Right lobe of liver (tissue), 6 donors: ENCODE data around the gene MROH2A. TPM values are rescaled to one million over a fixed set of nuclear protein-coding genes. Genes with fewer than 3 reads are reported as not detected.
A peak's percentile ranks its signal among the peaks of the same experiment; 100 is the strongest.

ENCODE experiments used
- ATAC-seq, 4 donors: fragments of 200-7000 bp; cut with Tn5 transposase; one replicate each; pipeline ENCODE4 v1.9.1; 2020; ENCODE audit warnings: mild to moderate bottlenecking in 4 of 4, moderate library complexity in 4 of 4
- DNase-seq, 3 donors: peaks; one replicate each; pipeline ENCODE4 v3.0.0-alpha.2; 2020
- H3K27ac ChIP-seq, 3 donors: fragments of 200-600 bp; one replicate each; pipeline ENCODE4 v1.8.0; 2022
- H3K27me3 ChIP-seq, 2 donors: fragments of 200-600 bp; one replicate each; pipeline ENCODE4 v1.8.0; 2022
- H3K36me3 ChIP-seq, 4 donors: fragments of 200-600 bp; sonication (generic) in 1 of 4; one replicate each; pipeline versions ENCODE4 v1.5.1 to v1.8.0; 2017 to 2022; ENCODE audit warnings: control low read depth in 1 of 4
- H3K4me1 ChIP-seq, 4 donors: fragments of 200-600 bp; sonication (generic) in 1 of 4; one replicate each; pipeline versions ENCODE4 v1.5.1 to v1.8.0; 2017 to 2022; ENCODE audit warnings: control low read depth in 1 of 4
- H3K4me3 ChIP-seq, 3 donors: fragments of 200-600 bp; one replicate each; pipeline ENCODE4 v1.8.0; 2022
- H3K9me3 ChIP-seq, 4 donors: fragments of 200-600 bp; sonication (generic) in 1 of 4; one replicate each; pipeline versions ENCODE4 v1.5.1 to v1.8.0; 2017 to 2022; ENCODE audit warnings: control low read depth in 1 of 4
- CTCF ChIP-seq, 4 donors: fragments of 200-600 bp in 3 of 4; fragments of 450-650 bp in 1 of 4; IDR thresholded peaks; one replicate each; pipeline versions ENCODE4 v1.5.1 to v1.8.0; 2016 to 2022; ENCODE audit warnings: antibody characterized with exemption in 4 of 4, mild to moderate bottlenecking in 2 of 4
- POLR2A ChIP-seq: fragments of 450-650 bp; IDR thresholded peaks from one replicate; pipeline ENCODE4 v1.6.1; 2017; ENCODE audit warnings: antibody characterized with exemption, mild to moderate bottlenecking
- whole genome bisulfite sequencing: methylation state at CpG from one replicate; pipeline ENCODE4 v1.1.6; 2018; ENCODE audit warnings: low coverage, low lambda C conversion rate; ENCODE audit not compliant: insufficient coverage; ENCODE audit errors: missing lambda C conversion rate; 5-methylcytosine and 5-hydroxymethylcytosine counted together
- intact Hi-C, 2 donors: fragments of 100-400 bp; cut with DNase I; formaldehyde crosslinking; loops; one replicate each; pipeline versions ENCODE4 v1.11.2 to v1.14.1; 2022
- total RNA-seq, 6 experiments: library from RNA; depleted of rRNA in 2 of 6; stranded (reverse); fragments of >200 nt in 2 of 6; fragmentation: NEBNext Ultra II Directional in 3 of 6; extraction: Animal tissue kit (Norgen Biotek cat#: 25700) in 3 of 6; gene quantifications; one replicate each; pipeline versions ENCODE4 v1.1.0 to v1.2.4, GENCODE V29; 2016 to 2023
- donor health status: DM: no; HTN: yes; CAD: no.
- donor health status: DM: no; HTN: no; CAD: no.
- donor health status: DM: no; HTN: no; CAD: no.
- donor health status: DM: no; HTN: yes; CAD: no.
- donor health status: DM: no; HTN: yes; CAD: no.

Gene MROH2A
- total RNA-seq, 6 experiments from 2014 or later, result 0.49 to 7.6 (median 2.0) TPM

GRCh38 chr2:233820774-233821105 lies 42.6 kb downstream of the MROH2A start:
- intact Hi-C loops, result no loop called here
- no peak overlapping the region for H3K27ac ChIP-seq
- DNase-seq (peak in 1 of 3 donors; percentile 18), ATAC-seq (no peak)
- H3K4me1 ChIP-seq, result peaks cover 0 to 35% (median 7%) of the 10 kb centered on the region in 4 donors
- 68% methylated on average over 4 of the region's 6 CpGs for WGBS
- no peaks in the 10 kb centered on the region for H3K27me3 ChIP-seq
- no peaks in the 10 kb centered on the region for H3K9me3 ChIP-seq
- H3K36me3 ChIP-seq, result no peaks in the 10 kb centered on the region
- TF ChIP-seq POLR2A (no peak), CTCF (IDR thresholded peaks at IDR 0.05) (no peak)
- H3K4me3 ChIP-seq, result no peak overlapping the region

- TF ChIP-seq CTCF (IDR thresholded peaks at IDR 0.05), result no peak
- TF ChIP-seq POLR2A, result no peak
- intact Hi-C loops, result no loop called here
- no peaks in the 10 kb centered on the region for H3K27me3 ChIP-seq
- no peaks in the 10 kb centered on the region for H3K36me3 ChIP-seq
- ATAC-seq (no peak), DNase-seq (peak in 1 of 3 donors; percentile 17)
- H3K4me1 ChIP-seq, result peaks cover 0 to 35% (median 7%) of the 10 kb centered on the region in 4 donors
- H3K4me3 ChIP-seq, result no peak overlapping the region
- H3K27ac ChIP-seq, result peak overlapping the region in 1 of 3 donors; percentile 60
- no peaks in the 10 kb centered on the region for H3K9me3 ChIP-seq
- 81% methylated on average over 2 of the region's 3 CpGs for WGBS
Observed at GRCh38 chr2:233821196-233821595, 43.1 kb downstream of the MROH2A start.

GRCh38 chr2:233821709-233822100 lies 43.6 kb downstream of the MROH2A start:
- WGBS, result 19% methylated on average over 4 of the region's 8 CpGs
- Histone ChIP-seq H3K4me3 (no peak overlapping the region), H3K27ac (peak overlapping the region in 1 of 3 donors; percentile 60), H3K9me3 (no peaks in the 10 kb centered on the region), H3K4me1 (peaks cover 0 to 35% (median 7%) of the 10 kb centered on the region in 4 donors), H3K27me3 (no peaks in the 10 kb centered on the region), H3K36me3 (no peaks in the 10 kb centered on the region)
- DNase-seq (no peak), ATAC-seq (no peak)
- intact Hi-C loops, result no loop called here
- TF ChIP-seq POLR2A (no peak), CTCF (IDR thresholded peaks at IDR 0.05) (no peak)

GRCh38 chr2:233822101-233822771 lies 44.1 kb downstream of the MROH2A start:
- TF ChIP-seq CTCF (IDR thresholded peaks at IDR 0.05), result no peak
- TF ChIP-seq POLR2A, result no peak
- H3K4me3 ChIP-seq, result peak overlapping the region in 1 of 3 donors; percentile 4
- no peaks in the 10 kb centered on the region for H3K9me3 ChIP-seq
- 31% methylated on average over 3 of the region's 21 CpGs for WGBS
- no peaks in the 10 kb centered on the region for H3K36me3 ChIP-seq
- H3K27ac ChIP-seq, result peak overlapping the region in 1 of 3 donors; percentile 60
- ATAC-seq, result peak; percentile 49 to 65 (median 62)
- intact Hi-C loops, result no loop called here
- H3K27me3 ChIP-seq, result no peaks in the 10 kb centered on the region
- DNase-seq, result peak in 2 of 3 donors; percentile 81 to 85
- peaks cover 0 to 35% (median 7%) of the 10 kb centered on the region in 4 donors for H3K4me1 ChIP-seq
